ENCODE data around the gene GATC.

The GATC gene

GRCh38 chr12:120469450-120470149, 23.4 kb downstream of the GATC start, which contains the start of gene SRSF9:
Gene SRSF9 (minus strand): TSS chr12:120469748. CDS start chr12:120469609, 139 bp downstream.
- H3K27ac ChIP-seq (ENCODE audit: low read depth, low read length) = peak within 1 kb of the TSS; percentile 91
- no peaks in the 10 kb centered on the region for H3K27me3 ChIP-seq (ENCODE audit: control insufficient read depth in 1 of 2, insufficient read depth in 2 of 2, low read length in 2 of 2)
- peaks cover 8 to 23% of the 10 kb centered on the region in 2 donors for H3K36me3 ChIP-seq (ENCODE audit: control insufficient read depth in 1 of 2, insufficient read depth in 2 of 2, low read length in 2 of 2)
- no peaks in the 10 kb centered on the region for H3K9me3 ChIP-seq (ENCODE audit: control insufficient read depth in 1 of 2, low read length in 2 of 2)
- H3K9ac ChIP-seq (ENCODE audit: low read depth in 1 of 2, low read length in 2 of 2) = peak within 1 kb of the TSS; percentile 69 to 79
- peak within 1 kb of the TSS; percentile 73 to 87 for H3K4me3 ChIP-seq (ENCODE audit: low read depth in 1 of 2, low read length in 2 of 2)
- H3K4me1 ChIP-seq (ENCODE audit: control insufficient read depth in 1 of 2, insufficient read depth in 2 of 2, low read length in 2 of 2) = peaks cover 10 to 27% of the 10 kb centered on the region in 2 donors

DNA sequence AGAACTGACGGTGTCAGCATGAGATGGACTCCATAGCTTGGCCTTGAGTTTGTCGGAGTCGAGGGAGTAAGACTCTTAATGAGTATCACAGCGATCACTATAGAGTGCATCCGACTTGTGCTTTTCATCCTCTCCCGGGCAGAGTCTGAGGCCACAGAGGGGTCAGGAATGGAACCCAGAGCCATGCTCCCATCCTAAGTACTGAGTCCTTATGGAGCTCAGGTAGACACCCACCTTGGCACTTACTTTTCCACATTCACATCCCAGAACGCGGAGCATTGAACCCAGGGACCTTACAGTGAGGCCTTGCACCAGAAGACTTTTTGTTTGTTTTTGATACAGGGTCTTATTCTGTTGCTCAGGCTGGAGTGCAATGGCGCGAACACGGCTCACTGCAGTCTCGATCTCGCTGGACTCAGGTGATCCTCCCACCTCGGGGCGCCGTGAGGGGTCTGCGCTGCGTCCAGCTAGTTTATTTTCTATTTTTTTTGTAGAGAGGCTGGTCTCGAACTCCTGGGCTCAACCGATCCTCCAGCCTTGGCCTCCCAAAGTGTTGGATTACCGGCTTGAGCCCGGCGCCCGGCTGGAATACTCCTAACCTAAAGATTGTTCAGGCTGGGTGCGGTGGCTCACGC, 24.0 kb downstream of the GATC start:
- peak overlapping the region; percentile 49 to 68 for H3K9ac ChIP-seq (ENCODE audit: low read depth in 1 of 2, low read length in 2 of 2)
- peak overlapping the region; percentile 73 to 87 for H3K4me3 ChIP-seq (ENCODE audit: low read depth in 1 of 2, low read length in 2 of 2)
- peaks cover 1 to 16% of the 10 kb centered on the region in 2 donors for H3K36me3 ChIP-seq (ENCODE audit: control insufficient read depth in 1 of 2, insufficient read depth in 2 of 2, low read length in 2 of 2)
- H3K27ac ChIP-seq (ENCODE audit: low read depth, low read length) = peak overlapping the region; percentile 35
- peaks cover 10 to 27% of the 10 kb centered on the region in 2 donors for H3K4me1 ChIP-seq (ENCODE audit: control insufficient read depth in 1 of 2, insufficient read depth in 2 of 2, low read length in 2 of 2)
- H3K9me3 ChIP-seq (ENCODE audit: control insufficient read depth in 1 of 2, low read length in 2 of 2) = no peaks in the 10 kb centered on the region
- H3K27me3 ChIP-seq (ENCODE audit: control insufficient read depth in 1 of 2, insufficient read depth in 2 of 2, low read length in 2 of 2) = no peaks in the 10 kb centered on the region

DNA sequence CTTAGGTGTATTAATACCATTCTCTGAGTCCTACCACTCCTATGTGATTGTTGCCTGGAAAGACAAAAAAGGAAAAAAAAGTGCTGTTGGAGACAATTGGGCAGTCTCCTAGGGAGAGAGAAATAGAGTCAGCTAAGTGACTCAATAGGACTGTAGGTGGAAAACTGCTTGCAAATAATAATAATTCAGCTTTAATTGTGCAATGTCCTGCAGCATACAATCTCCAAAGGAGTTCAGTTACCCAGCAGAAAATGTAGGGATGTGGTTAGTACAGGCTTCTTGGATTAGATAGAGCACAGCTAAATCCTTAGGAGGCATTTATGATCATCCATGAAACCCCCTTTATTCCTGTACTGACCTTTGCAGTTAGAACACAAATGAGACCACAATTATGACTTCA, 26.3 kb downstream of the GATC start:
- no peaks in the 10 kb centered on the region for H3K27me3 ChIP-seq (ENCODE audit: control insufficient read depth in 1 of 2, insufficient read depth in 2 of 2, low read length in 2 of 2)
- no peaks in the 10 kb centered on the region for H3K36me3 ChIP-seq (ENCODE audit: control insufficient read depth in 1 of 2, insufficient read depth in 2 of 2, low read length in 2 of 2)
- no peak overlapping the region for H3K27ac ChIP-seq (ENCODE audit: low read depth, low read length)
- H3K9ac ChIP-seq (ENCODE audit: low read depth in 1 of 2, low read length in 2 of 2) = no peak overlapping the region
- H3K4me1 ChIP-seq (ENCODE audit: control insufficient read depth in 1 of 2, insufficient read depth in 2 of 2, low read length in 2 of 2) = peaks cover 6 to 14% of the 10 kb centered on the region in 2 donors
- H3K9me3 ChIP-seq (ENCODE audit: control insufficient read depth in 1 of 2, low read length in 2 of 2) = no peaks in the 10 kb centered on the region
- H3K4me3 ChIP-seq (ENCODE audit: low read depth in 1 of 2, low read length in 2 of 2) = no peak overlapping the region

GRCh38 chr12:120473807-120474615, 27.8 kb downstream of the GATC start:
- Histone ChIP-seq H3K4me3 (ENCODE audit: low read depth in 1 of 2, low read length in 2 of 2) (no peak overlapping the region), H3K9ac (ENCODE audit: low read depth in 1 of 2, low read length in 2 of 2) (no peak overlapping the region), H3K36me3 (ENCODE audit: control insufficient read depth in 1 of 2, insufficient read depth in 2 of 2, low read length in 2 of 2) (no peaks in the 10 kb centered on the region), H3K27ac (ENCODE audit: low read depth, low read length) (no peak overlapping the region), H3K9me3 (ENCODE audit: control insufficient read depth in 1 of 2, low read length in 2 of 2) (no peaks in the 10 kb centered on the region), H3K4me1 (ENCODE audit: control insufficient read depth in 1 of 2, insufficient read depth in 2 of 2, low read length in 2 of 2) (peaks cover 4 to 6% of the 10 kb centered on the region in 2 donors), H3K27me3 (ENCODE audit: control insufficient read depth in 1 of 2, insufficient read depth in 2 of 2, low read length in 2 of 2) (no peaks in the 10 kb centered on the region)

DNA sequence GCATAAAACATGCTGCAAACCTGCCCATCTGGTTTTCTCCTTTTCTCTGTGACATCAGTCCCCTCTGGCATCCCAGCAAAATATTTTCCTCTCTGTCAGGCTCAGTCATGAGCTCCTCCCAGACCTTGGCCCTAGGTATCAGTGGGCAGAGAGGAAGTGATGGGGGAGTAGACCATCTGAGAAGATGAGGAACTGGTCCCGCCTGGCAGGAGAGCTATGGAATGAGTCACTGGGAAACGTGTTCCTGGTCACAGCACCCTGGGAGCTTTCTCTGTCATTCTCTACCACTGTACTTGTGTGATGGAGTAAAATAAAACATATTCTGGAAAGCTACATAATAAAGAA, 28.3 kb downstream of the GATC start:
- no peaks in the 10 kb centered on the region for H3K9me3 ChIP-seq (ENCODE audit: control insufficient read depth in 1 of 2, low read length in 2 of 2)
- no peaks in the 10 kb centered on the region for H3K27me3 ChIP-seq (ENCODE audit: control insufficient read depth in 1 of 2, insufficient read depth in 2 of 2, low read length in 2 of 2)
- peaks cover 4 to 6% of the 10 kb centered on the region in 2 donors for H3K4me1 ChIP-seq (ENCODE audit: control insufficient read depth in 1 of 2, insufficient read depth in 2 of 2, low read length in 2 of 2)
- H3K9ac ChIP-seq (ENCODE audit: low read depth in 1 of 2, low read length in 2 of 2) = no peak overlapping the region
- H3K36me3 ChIP-seq (ENCODE audit: control insufficient read depth in 1 of 2, insufficient read depth in 2 of 2, low read length in 2 of 2) = no peaks in the 10 kb centered on the region
- H3K4me3 ChIP-seq (ENCODE audit: low read depth in 1 of 2, low read length in 2 of 2) = no peak overlapping the region
- no peak overlapping the region for H3K27ac ChIP-seq (ENCODE audit: low read depth, low read length)

GRCh38 chr12:120475643-120476042, 29.4 kb downstream of the GATC start:
- H3K9me3 ChIP-seq (ENCODE audit: control insufficient read depth in 1 of 2, low read length in 2 of 2) = no peaks in the 10 kb centered on the region
- no peaks in the 10 kb centered on the region for H3K4me1 ChIP-seq (ENCODE audit: control insufficient read depth in 1 of 2, insufficient read depth in 2 of 2, low read length in 2 of 2)
- no peaks in the 10 kb centered on the region for H3K27me3 ChIP-seq (ENCODE audit: control insufficient read depth in 1 of 2, insufficient read depth in 2 of 2, low read length in 2 of 2)
- no peak overlapping the region for H3K4me3 ChIP-seq (ENCODE audit: low read depth in 1 of 2, low read length in 2 of 2)
- no peaks in the 10 kb centered on the region for H3K36me3 ChIP-seq (ENCODE audit: control insufficient read depth in 1 of 2, insufficient read depth in 2 of 2, low read length in 2 of 2)
- no peak overlapping the region for H3K9ac ChIP-seq (ENCODE audit: low read depth in 1 of 2, low read length in 2 of 2)
- H3K27ac ChIP-seq (ENCODE audit: low read depth, low read length) = no peak overlapping the region

GRCh38 chr12:120479458-120479857, 33.2 kb downstream of the GATC start:
- Histone ChIP-seq H3K9ac (ENCODE audit: low read depth in 1 of 2, low read length in 2 of 2) (no peak overlapping the region), H3K4me1 (ENCODE audit: control insufficient read depth in 1 of 2, insufficient read depth in 2 of 2, low read length in 2 of 2) (no peaks in the 10 kb centered on the region), H3K4me3 (ENCODE audit: low read depth in 1 of 2, low read length in 2 of 2) (no peak overlapping the region), H3K36me3 (ENCODE audit: control insufficient read depth in 1 of 2, insufficient read depth in 2 of 2, low read length in 2 of 2) (no peaks in the 10 kb centered on the region), H3K9me3 (ENCODE audit: control insufficient read depth in 1 of 2, low read length in 2 of 2) (no peaks in the 10 kb centered on the region), H3K27me3 (ENCODE audit: control insufficient read depth in 1 of 2, insufficient read depth in 2 of 2, low read length in 2 of 2) (no peaks in the 10 kb centered on the region), H3K27ac (ENCODE audit: low read depth, low read length) (no peak overlapping the region)

DNA sequence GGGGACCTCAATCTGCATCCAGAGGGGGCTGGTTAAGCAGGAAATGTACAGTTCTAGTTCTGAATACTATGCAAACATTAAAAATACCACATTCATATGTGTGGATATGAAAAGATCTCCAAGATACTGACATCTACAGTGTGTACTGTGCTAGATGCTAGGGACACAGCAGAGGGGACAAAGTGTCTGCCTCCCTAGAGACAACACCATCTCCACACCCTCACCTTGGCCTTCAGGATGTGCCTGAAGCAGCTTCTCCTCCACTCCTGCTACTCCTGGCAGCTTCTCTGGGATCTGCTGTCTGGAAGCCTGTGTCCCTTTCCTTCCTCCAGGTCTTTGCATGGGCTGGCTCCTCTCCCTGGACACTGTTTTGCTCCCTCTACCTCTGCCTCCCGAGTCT, 34.0 kb downstream of the GATC start:
- no peak overlapping the region for H3K4me3 ChIP-seq (ENCODE audit: low read depth in 1 of 2, low read length in 2 of 2)
- no peak overlapping the region for H3K9ac ChIP-seq (ENCODE audit: low read depth in 1 of 2, low read length in 2 of 2)
- no peaks in the 10 kb centered on the region for H3K4me1 ChIP-seq (ENCODE audit: control insufficient read depth in 1 of 2, insufficient read depth in 2 of 2, low read length in 2 of 2)
- no peaks in the 10 kb centered on the region for H3K27me3 ChIP-seq (ENCODE audit: control insufficient read depth in 1 of 2, insufficient read depth in 2 of 2, low read length in 2 of 2)
- H3K9me3 ChIP-seq (ENCODE audit: control insufficient read depth in 1 of 2, low read length in 2 of 2) = no peaks in the 10 kb centered on the region
- no peak overlapping the region for H3K27ac ChIP-seq (ENCODE audit: low read depth, low read length)
- H3K36me3 ChIP-seq (ENCODE audit: control insufficient read depth in 1 of 2, insufficient read depth in 2 of 2, low read length in 2 of 2) = no peaks in the 10 kb centered on the region

DNA sequence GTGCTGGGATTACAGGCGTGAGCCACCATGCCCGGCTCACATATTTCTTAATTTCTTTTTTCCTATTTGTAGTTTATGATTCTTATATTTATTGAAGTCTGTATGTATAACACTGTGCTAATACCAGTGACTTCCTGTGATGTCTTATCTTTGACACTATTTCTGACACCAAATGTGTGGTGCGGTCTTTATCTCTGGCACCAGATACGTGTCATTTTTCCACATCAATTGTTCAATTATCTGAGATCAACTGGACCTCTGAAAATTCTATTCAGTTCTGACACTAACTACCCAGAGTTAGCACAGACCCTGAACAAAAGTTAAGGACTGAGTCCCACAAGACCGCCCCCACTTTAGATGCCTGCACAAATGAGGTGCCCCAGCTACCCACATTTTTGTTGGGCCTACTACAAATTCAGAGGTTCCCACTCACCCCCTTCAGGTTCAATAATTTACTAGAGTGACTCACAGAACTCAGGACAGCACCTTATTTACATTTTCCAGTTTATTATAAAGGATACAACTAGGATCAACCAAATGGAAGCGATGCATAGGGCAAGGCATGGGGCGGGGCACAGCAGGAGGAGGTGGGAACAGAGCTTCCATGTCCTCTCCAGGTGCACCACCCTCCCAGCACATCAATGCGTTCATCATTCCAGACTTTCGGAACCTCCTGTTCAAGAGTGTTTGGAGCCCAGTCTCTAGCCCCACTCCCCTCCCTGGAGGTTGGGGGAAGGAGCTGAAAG, 35.0 kb downstream of the GATC start:
- no peaks in the 10 kb centered on the region for H3K36me3 ChIP-seq (ENCODE audit: control insufficient read depth in 1 of 2, insufficient read depth in 2 of 2, low read length in 2 of 2)
- H3K27ac ChIP-seq (ENCODE audit: low read depth, low read length) = no peak overlapping the region
- H3K27me3 ChIP-seq (ENCODE audit: control insufficient read depth in 1 of 2, insufficient read depth in 2 of 2, low read length in 2 of 2) = no peaks in the 10 kb centered on the region
- no peaks in the 10 kb centered on the region for H3K4me1 ChIP-seq (ENCODE audit: control insufficient read depth in 1 of 2, insufficient read depth in 2 of 2, low read length in 2 of 2)
- no peak overlapping the region for H3K9ac ChIP-seq (ENCODE audit: low read depth in 1 of 2, low read length in 2 of 2)
- no peak overlapping the region for H3K4me3 ChIP-seq (ENCODE audit: low read depth in 1 of 2, low read length in 2 of 2)
- no peaks in the 10 kb centered on the region for H3K9me3 ChIP-seq (ENCODE audit: control insufficient read depth in 1 of 2, low read length in 2 of 2)

Measured in duodenal mucosa (tissue), 2 donors.